MCF 10A (cell line): ENCODE results near the gene TRPM1. TPM values are rescaled to one million over a fixed set of nuclear protein-coding genes. Genes with fewer than 3 reads are reported as not detected.

Experiments
- BruUV-seq: library from RNA; stranded (reverse); fragments of 400-500 nt; replicated peaks from 2 replicates; lab custom pipeline; 2021; lab: Mats Ljungman, UMichigan
- CTCF ChIA-PET: fragments of 300-600 bp; sonication (Branson Sonifier 250); formaldehyde crosslinking; extraction: SDS; loops from one replicate; lab custom pipeline; 2021; ENCODE audit warnings: antibody characterized with exemption, inconsistent platforms; lab: Yijun Ruan, JAX
- POLR2A ChIA-PET: fragments of 300-600, 350-650 bp; sonication (Branson Sonifier 250); formaldehyde crosslinking; extraction: SDS; loops from one replicate; lab custom pipeline; 2020; ENCODE audit warnings: antibody characterized with exemption, inconsistent platforms; lab: Yijun Ruan, JAX
- DNase-seq: peaks from one replicate; pipeline ENCODE4 v3.0.0-alpha.2; 2018; ENCODE audit not compliant: unreplicated experiment
- H3K27ac Mint-ChIP-seq: one replicate; pipeline ENCODE4 v1.8.0; 2022; ENCODE audit warnings: mild to moderate bottlenecking, low read depth, mixed read lengths; ENCODE audit not compliant: unreplicated experiment
- H3K27me3 Mint-ChIP-seq: one replicate; pipeline ENCODE4 v1.8.0; 2022; ENCODE audit warnings: mixed read lengths; ENCODE audit not compliant: insufficient read depth, unreplicated experiment
- H3K36me3 Mint-ChIP-seq: one replicate; pipeline ENCODE4 v1.8.0; 2022; ENCODE audit warnings: mild to moderate bottlenecking, moderate library complexity, mixed read lengths; ENCODE audit not compliant: insufficient read depth, unreplicated experiment
- H3K4me1 Mint-ChIP-seq: one replicate; pipeline ENCODE4 v1.8.0; 2022; ENCODE audit warnings: mixed read lengths; ENCODE audit not compliant: insufficient read depth, unreplicated experiment
- H3K4me3 Mint-ChIP-seq: one replicate; pipeline ENCODE4 v1.8.0; 2022; ENCODE audit warnings: mild to moderate bottlenecking, moderate library complexity, mixed read lengths; ENCODE audit not compliant: unreplicated experiment
- H3K9me3 Mint-ChIP-seq: one replicate; pipeline ENCODE4 v1.8.0; 2022; ENCODE audit warnings: mixed read lengths; ENCODE audit not compliant: unreplicated experiment
- intact Hi-C: fragments of 100-400 bp; cut with micrococcal nuclease; formaldehyde crosslinking; loops from 2 replicates; pipeline ENCODE4 v1.14.1; 2022
- total RNA-seq: library from RNA; stranded (reverse); gene quantifications from 2 replicates; pipeline ENCODE4 v1.2.3, GENCODE V29; 2022
- TF ChIP-seq, protein P1 (sequence below): fragments of 200-600 bp; IDR thresholded peaks from one replicate; pipeline ENCODE4 v1.8.0; 2022; ENCODE audit warnings: antibody characterized with exemption, mild to moderate bottlenecking; ENCODE audit not compliant: unreplicated experiment

The TRPM1 gene
- total RNA-seq, 1 experiment from 2014 or later = not detected

- TF ChIP-seq, protein P1, sequence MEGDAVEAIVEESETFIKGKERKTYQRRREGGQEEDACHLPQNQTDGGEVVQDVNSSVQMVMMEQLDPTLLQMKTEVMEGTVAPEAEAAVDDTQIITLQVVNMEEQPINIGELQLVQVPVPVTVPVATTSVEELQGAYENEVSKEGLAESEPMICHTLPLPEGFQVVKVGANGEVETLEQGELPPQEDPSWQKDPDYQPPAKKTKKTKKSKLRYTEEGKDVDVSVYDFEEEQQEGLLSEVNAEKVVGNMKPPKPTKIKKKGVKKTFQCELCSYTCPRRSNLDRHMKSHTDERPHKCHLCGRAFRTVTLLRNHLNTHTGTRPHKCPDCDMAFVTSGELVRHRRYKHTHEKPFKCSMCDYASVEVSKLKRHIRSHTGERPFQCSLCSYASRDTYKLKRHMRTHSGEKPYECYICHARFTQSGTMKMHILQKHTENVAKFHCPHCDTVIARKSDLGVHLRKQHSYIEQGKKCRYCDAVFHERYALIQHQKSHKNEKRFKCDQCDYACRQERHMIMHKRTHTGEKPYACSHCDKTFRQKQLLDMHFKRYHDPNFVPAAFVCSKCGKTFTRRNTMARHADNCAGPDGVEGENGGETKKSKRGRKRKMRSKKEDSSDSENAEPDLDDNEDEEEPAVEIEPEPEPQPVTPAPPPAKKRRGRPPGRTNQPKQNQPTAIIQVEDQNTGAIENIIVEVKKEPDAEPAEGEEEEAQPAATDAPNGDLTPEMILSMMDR = no peak
- Mint-ChIP-seq H3K27me3 (no peaks in the 10 kb centered on the region), H3K4me3 (no peak overlapping the region), H3K36me3 (no peaks in the 10 kb centered on the region), H3K4me1 (no peaks in the 10 kb centered on the region), H3K27ac (no peak overlapping the region), H3K9me3 (peaks cover 7% of the 10 kb centered on the region)
- DNase-seq = no peak
- ChIA-PET CTCF (no interaction called here), POLR2A (interaction anchor here (1.3 to 2.9 kb wide), 2 partner anchors 9 to 26 kb away, joined by 3 to 20 read pairs; partner anchors contain the start of gene MTMR10)
- no TSS peak for BruUV-seq
- intact Hi-C loops = no loop called here
Observed at GRCh38 chr15:31017311-31017710, 84.2 kb downstream of the TRPM1 start.

DNA sequence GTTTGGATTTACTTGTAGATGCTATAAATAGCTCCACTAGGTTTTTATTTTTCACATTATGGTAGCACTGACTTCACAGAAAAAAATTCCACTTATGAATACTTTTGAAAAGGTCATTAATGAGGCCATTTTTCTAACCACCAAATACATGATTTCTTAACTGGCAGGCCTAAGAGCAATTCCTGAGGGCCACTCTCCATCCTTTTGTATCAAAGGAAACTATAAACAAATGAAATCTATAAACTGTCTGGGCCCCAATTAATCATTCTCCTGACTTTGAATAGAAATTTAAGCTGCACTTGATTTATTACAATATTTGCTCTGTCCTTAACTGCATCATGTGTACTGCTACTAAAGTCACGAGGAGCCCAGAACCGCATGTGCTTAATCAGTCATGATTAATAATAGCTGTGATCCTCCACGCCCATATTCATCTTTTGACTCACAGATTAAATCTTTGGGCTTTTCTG, 85.0 kb downstream of the TRPM1 start:
- Mint-ChIP-seq H3K36me3 (no peaks in the 10 kb centered on the region), H3K4me1 (no peaks in the 10 kb centered on the region), H3K4me3 (no peak overlapping the region), H3K27ac (no peak overlapping the region), H3K27me3 (no peaks in the 10 kb centered on the region), H3K9me3 (peaks cover 12% of the 10 kb centered on the region)
- ChIA-PET CTCF (interaction anchor here (0.6 to 0.7 kb wide), 2 partner anchors 13 to 1750 kb away, joined by 3 to 4 read pairs; no protein-coding TSS in a partner anchor), POLR2A (interaction anchor here (1.3 to 2.9 kb wide), 2 partner anchors 10 to 25 kb away, joined by 3 to 20 read pairs; partner anchors contain the start of gene MTMR10)
- TF ChIP-seq, protein P1 = no peak
- intact Hi-C loops = no loop called here
- no TSS peak for BruUV-seq
- DNase-seq = no peak

GRCh38 chr15:31014608-31014925, 87.0 kb downstream of the TRPM1 start:
- no peak overlapping the region for H3K4me3 Mint-ChIP-seq
- no peaks in the 10 kb centered on the region for H3K36me3 Mint-ChIP-seq
- intact Hi-C loops = no loop called here
- no peak overlapping the region for H3K27ac Mint-ChIP-seq
- ChIA-PET POLR2A (interaction anchor here (0.6 to 1.8 kb wide), 8 partner anchors 9 to 878 kb away, joined by 3 to 9 read pairs (median 4); partner anchors contain the start of genes KLF13 and MTMR10), CTCF (interaction anchor here (0.7 to 1.0 kb wide), 2 partner anchors 85 to 476 kb away, joined by 3 to 4 read pairs; no protein-coding TSS in a partner anchor)
- no TSS peak for BruUV-seq
- DNase-seq = no peak
- no peaks in the 10 kb centered on the region for H3K4me1 Mint-ChIP-seq
- no peaks in the 10 kb centered on the region for H3K27me3 Mint-ChIP-seq
- H3K9me3 Mint-ChIP-seq = peaks cover 12% of the 10 kb centered on the region
- TF ChIP-seq, protein P1 = no peak

DNA sequence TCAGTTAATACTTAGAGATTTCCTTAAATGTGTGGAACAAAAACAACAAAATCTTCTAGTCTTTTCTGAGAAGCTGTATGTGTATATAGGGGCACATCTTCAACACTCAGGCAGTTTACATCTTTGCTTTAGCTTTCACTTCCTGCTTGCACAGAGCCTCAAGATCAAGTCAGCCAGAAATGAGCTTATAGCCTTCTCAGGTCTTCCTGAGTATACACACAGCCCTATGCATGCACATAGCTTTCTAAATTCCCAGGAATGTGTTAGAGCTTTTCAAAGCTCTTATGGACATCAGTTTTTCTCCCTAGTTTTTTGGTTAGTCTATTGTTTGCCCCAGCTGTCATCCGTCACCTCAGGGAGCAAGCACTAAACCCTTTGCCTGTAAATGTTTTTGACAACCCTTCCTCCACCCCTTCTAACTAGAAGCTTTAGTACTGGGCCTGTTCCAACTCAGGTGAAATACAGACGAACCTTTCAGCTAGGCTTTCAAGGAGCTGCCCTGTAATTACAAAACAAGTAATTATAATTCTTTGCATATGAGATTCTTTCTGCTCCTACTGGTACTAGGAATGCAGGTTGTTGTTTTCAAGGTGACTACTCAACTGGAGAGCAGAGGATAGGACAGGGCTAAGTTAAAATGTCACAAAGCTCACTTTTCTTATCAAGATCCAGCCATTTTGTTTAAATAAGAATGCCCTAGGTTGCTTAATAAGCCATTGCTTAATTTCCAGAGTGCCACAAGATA, 87.5 kb downstream of the TRPM1 start:
- intact Hi-C loops = no loop called here
- ChIA-PET CTCF (interaction anchor here (0.6 to 1.4 kb wide), 6 partner anchors 12 to 477 kb away, joined by 3 to 4 read pairs (median 3); no protein-coding TSS in a partner anchor), POLR2A (interaction anchor here (0.6 to 1.8 kb wide), 9 partner anchors 8 to 879 kb away, joined by 3 to 9 read pairs (median 4); partner anchors contain the start of genes KLF13 and MTMR10)
- H3K27ac Mint-ChIP-seq = no peak overlapping the region
- no peak for DNase-seq
- no peaks in the 10 kb centered on the region for H3K27me3 Mint-ChIP-seq
- H3K4me1 Mint-ChIP-seq = no peaks in the 10 kb centered on the region
- peaks cover 12% of the 10 kb centered on the region for H3K9me3 Mint-ChIP-seq
- no peaks in the 10 kb centered on the region for H3K36me3 Mint-ChIP-seq
- no TSS peak for BruUV-seq
- H3K4me3 Mint-ChIP-seq = no peak overlapping the region
- TF ChIP-seq, protein P1 = no peak
